ENCODE data around the gene PSMD7. TPM values are rescaled to one million over a fixed set of nuclear protein-coding genes. Genes with fewer than 3 reads are reported as not detected.

Gene PSMD7
- total and polyA plus RNA-seq, 2 experiments from 2014 or later: 116 to 165 TPM

DNA sequence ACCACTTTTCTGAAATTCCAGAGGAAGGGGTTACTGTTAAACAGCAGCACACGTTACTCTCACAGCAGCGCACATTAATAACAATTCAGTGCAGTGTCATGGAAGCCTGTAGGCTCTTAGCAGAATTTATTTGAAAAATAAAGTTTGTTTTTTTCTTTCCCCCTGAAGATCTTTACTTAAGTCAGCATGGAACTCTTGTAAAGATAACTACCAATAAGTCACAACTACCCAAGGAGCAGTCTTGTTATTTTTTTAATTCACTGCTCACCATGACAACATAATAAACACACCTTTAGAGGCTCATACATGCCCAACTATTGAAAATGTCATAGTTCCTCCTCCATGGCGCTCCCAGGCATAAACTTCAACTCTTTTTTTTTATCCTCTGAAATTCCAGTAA, 31.8 kb upstream of the PSMD7 start:
- Mint-ChIP-seq H3K9me3 (no peaks in the 10 kb centered on the region), H3K27ac (peak overlapping the region; percentile 43; the same call in 1 of the 2 replicates), H3K4me1 (peaks cover 7% of the 10 kb centered on the region; the same call in 2 of the 3 replicates), H3K27me3 (ENCODE audit: insufficient read depth, low read depth, poor library complexity) (peaks cover 6% of the 10 kb centered on the region), H3K36me3 (ENCODE audit: low read depth) (no peaks in the 10 kb centered on the region), H3K4me3 (no peak overlapping the region)
- no peaks in the 10 kb centered on the region for H3K79me2 ChIP-seq (replicated peaks; ENCODE audit: insufficient read depth)
- no peak overlapping the region for H2AFZ ChIP-seq
- H3K4me2 ChIP-seq: no peak overlapping the region
- H3F3A ChIP-seq (replicated peaks; ENCODE audit: low read depth): no peaks in the 10 kb centered on the region
- no peaks in the 10 kb centered on the region; the same call in 1 of the 2 replicates for H3K9me2 ChIP-seq (ENCODE audit: insufficient read depth)
- H4K20me1 ChIP-seq (replicated peaks; ENCODE audit: insufficient read depth): no peaks in the 10 kb centered on the region
- DNase-seq (ENCODE audit: low spot score) (peak; percentile 28), ATAC-seq (peak; percentile 48; the same call in 2 of the 3 replicates)
- TF ChIP-seq EZH2phosphoT487 (IDR thresholded peaks at IDR 0.05; ENCODE audit: unreplicated experiment): no peak
- no peaks in the 10 kb centered on the region for H3K27me3 ChIP-seq (ENCODE audit: insufficient read depth)
- no peaks in the 10 kb centered on the region for H3K4me1 ChIP-seq (ENCODE audit: insufficient read depth)
- H3K27ac ChIP-seq (ENCODE audit: low read depth): no peak overlapping the region
- no peaks in the 10 kb centered on the region for H3K36me3 ChIP-seq (ENCODE audit: insufficient read depth)
- no peak overlapping the region for H3K4me3 ChIP-seq

- Histone ChIP-seq H3K27ac (ENCODE audit: low read depth) (no peak overlapping the region), H3K27me3 (ENCODE audit: insufficient read depth) (no peaks in the 10 kb centered on the region), H4K20me1 (replicated peaks; ENCODE audit: insufficient read depth) (no peaks in the 10 kb centered on the region), H3K79me2 (replicated peaks; ENCODE audit: insufficient read depth) (no peaks in the 10 kb centered on the region), H3K36me3 (ENCODE audit: insufficient read depth) (no peaks in the 10 kb centered on the region), H3K4me2 (no peak overlapping the region), H2AFZ (no peak overlapping the region), H3K4me1 (ENCODE audit: insufficient read depth) (no peaks in the 10 kb centered on the region), H3F3A (replicated peaks; ENCODE audit: low read depth) (no peaks in the 10 kb centered on the region), H3K4me3 (no peak overlapping the region), H3K9me2 (ENCODE audit: insufficient read depth) (no peaks in the 10 kb centered on the region; the same call in 1 of the 2 replicates)
- Mint-ChIP-seq H3K27ac (no peak overlapping the region), H3K36me3 (ENCODE audit: low read depth) (no peaks in the 10 kb centered on the region), H3K4me3 (no peak overlapping the region), H3K9me3 (no peaks in the 10 kb centered on the region), H3K27me3 (ENCODE audit: insufficient read depth, low read depth, poor library complexity) (peaks cover 2% of the 10 kb centered on the region), H3K4me1 (peaks cover 7% of the 10 kb centered on the region; the same call in 2 of the 3 replicates)
- TF ChIP-seq, protein P1, sequence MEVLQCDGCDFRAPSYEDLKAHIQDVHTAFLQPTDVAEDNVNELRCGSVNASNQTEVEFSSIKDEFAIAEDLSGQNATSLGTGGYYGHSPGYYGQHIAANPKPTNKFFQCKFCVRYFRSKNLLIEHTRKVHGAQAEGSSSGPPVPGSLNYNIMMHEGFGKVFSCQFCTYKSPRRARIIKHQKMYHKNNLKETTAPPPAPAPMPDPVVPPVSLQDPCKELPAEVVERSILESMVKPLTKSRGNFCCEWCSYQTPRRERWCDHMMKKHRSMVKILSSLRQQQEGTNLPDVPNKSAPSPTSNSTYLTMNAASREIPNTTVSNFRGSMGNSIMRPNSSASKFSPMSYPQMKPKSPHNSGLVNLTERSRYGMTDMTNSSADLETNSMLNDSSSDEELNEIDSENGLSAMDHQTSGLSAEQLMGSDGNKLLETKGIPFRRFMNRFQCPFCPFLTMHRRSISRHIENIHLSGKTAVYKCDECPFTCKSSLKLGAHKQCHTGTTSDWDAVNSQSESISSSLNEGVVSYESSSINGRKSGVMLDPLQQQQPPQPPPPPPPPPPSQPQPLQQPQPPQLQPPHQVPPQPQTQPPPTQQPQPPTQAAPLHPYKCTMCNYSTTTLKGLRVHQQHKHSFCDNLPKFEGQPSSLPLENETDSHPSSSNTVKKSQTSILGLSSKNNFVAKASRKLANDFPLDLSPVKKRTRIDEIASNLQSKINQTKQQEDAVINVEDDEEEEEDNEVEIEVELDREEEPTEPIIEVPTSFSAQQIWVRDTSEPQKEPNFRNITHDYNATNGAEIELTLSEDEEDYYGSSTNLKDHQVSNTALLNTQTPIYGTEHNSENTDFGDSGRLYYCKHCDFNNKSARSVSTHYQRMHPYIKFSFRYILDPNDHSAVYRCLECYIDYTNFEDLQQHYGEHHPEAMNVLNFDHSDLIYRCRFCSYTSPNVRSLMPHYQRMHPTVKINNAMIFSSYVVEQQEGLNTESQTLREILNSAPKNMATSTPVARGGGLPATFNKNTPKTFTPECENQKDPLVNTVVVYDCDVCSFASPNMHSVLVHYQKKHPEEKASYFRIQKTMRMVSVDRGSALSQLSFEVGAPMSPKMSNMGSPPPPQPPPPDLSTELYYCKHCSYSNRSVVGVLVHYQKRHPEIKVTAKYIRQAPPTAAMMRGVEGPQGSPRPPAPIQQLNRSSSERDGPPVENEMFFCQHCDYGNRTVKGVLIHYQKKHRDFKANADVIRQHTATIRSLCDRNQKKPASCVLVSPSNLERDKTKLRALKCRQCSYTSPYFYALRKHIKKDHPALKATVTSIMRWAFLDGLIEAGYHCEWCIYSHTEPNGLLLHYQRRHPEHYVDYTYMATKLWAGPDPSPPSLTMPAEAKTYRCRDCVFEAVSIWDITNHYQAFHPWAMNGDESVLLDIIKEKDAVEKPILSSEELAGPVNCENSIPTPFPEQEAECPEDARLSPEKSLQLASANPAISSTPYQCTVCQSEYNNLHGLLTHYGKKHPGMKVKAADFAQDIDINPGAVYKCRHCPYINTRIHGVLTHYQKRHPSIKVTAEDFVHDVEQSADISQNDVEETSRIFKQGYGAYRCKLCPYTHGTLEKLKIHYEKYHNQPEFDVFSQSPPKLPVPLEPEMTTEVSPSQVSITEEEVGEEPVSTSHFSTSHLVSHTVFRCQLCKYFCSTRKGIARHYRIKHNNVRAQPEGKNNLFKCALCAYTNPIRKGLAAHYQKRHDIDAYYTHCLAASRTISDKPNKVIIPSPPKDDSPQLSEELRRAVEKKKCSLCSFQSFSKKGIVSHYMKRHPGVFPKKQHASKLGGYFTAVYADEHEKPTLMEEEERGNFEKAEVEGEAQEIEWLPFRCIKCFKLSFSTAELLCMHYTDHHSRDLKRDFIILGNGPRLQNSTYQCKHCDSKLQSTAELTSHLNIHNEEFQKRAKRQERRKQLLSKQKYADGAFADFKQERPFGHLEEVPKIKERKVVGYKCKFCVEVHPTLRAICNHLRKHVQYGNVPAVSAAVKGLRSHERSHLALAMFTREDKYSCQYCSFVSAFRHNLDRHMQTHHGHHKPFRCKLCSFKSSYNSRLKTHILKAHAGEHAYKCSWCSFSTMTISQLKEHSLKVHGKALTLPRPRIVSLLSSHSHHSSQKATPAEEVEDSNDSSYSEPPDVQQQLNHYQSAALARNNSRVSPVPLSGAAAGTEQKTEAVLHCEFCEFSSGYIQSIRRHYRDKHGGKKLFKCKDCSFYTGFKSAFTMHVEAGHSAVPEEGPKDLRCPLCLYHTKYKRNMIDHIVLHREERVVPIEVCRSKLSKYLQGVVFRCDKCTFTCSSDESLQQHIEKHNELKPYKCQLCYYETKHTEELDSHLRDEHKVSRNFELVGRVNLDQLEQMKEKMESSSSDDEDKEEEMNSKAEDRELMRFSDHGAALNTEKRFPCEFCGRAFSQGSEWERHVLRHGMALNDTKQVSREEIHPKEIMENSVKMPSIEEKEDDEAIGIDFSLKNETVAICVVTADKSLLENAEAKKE (CRISPR knock-in tag; IDR thresholded peaks at IDR 0.05): no peak
- TF ChIP-seq EZH2 (IDR thresholded peaks at IDR 0.05; ENCODE audit: low read depth, unreplicated experiment) (no peak), ZNF331 (CRISPR knock-in tag; IDR thresholded peaks at IDR 0.05; ENCODE audit: low read depth) (no peak), NANOG (IDR thresholded peaks at IDR 0.05; ENCODE audit: borderline replicate concordance) (no peak), REST (IDR thresholded peaks at IDR 0.05; ENCODE audit: unreplicated experiment) (no peak), CREB1 (CRISPR knock-in tag; IDR thresholded peaks at IDR 0.05; ENCODE audit: low read depth) (no peak)
- DNase-seq (ENCODE audit: low spot score) (no peak), ATAC-seq (no peak)
Measured at GRCh38 chr16:74268372-74268782, 28.2 kb upstream of the PSMD7 start.

Measured in GM23338 (cell line).